ENCODE data around the gene ATG7. TPM values are rescaled to one million over a fixed set of nuclear protein-coding genes. Genes with fewer than 3 reads are reported as not detected.

Gene ATG7
- polyA plus RNA-seq, 1 donor (not counting 4 experiments of a cell fraction or from before 2014, with no cell fraction given) = 27.9 TPM

- H2AFZ ChIP-seq (ENCODE audit: control insufficient read depth, low read length) = no peak overlapping the region
- peaks cover 4% of the 10 kb centered on the region in 2 experiments for H3K36me3 ChIP-seq (ENCODE audit: control insufficient read depth in 2 of 2, extremely low read depth in 1 of 2, insufficient read depth in 2 of 2, low read length in 2 of 2)
- H3K27me3 ChIP-seq (ENCODE audit: control insufficient read depth, extremely low read depth, insufficient read depth, low read length) = no peaks in the 10 kb centered on the region
- peaks cover 48% of the 10 kb centered on the region for H3K4me1 ChIP-seq (ENCODE audit: control insufficient read depth, extremely low read depth, insufficient read depth, low read length)
- no peak overlapping the region for H3K4me2 ChIP-seq (ENCODE audit: control insufficient read depth, extremely low read depth, insufficient read depth, low read depth, low read length)
- no peak overlapping the region for H3K9ac ChIP-seq (ENCODE audit: control insufficient read depth, extremely low read depth, insufficient read depth, low read length)
- TF ChIP-seq CTCF (optimal IDR thresholded peaks at IDR 0.05 in 1 of 3, IDR thresholded peaks at IDR 0.05 in 1 of 3, conservative IDR thresholded peaks at IDR 0.05 in 1 of 3; ENCODE audit: extremely low read depth in 1 of 3, insufficient read depth in 2 of 3, low read length in 3 of 3) = no peak
- no peak for TF ChIP-seq EZH2 (IDR thresholded peaks at IDR 0.05; ENCODE audit: low read length)
- H3K9me1 ChIP-seq (ENCODE audit: control insufficient read depth, extremely low read depth, insufficient read depth, low read length) = peaks cover 2% of the 10 kb centered on the region
- H3K4me3 ChIP-seq (ENCODE audit: control insufficient read depth in 2 of 3, extremely low read depth in 1 of 3, insufficient read depth in 2 of 3, low read depth in 1 of 3, low read length in 3 of 3) = no peak overlapping the region
- dilution Hi-C loops (cut with MboI; ENCODE audit: extremely low pct_ligation_motif_present, low sequenced_read_pairs) = no loop called here
- peaks cover 23% of the 10 kb centered on the region for H3K79me2 ChIP-seq (ENCODE audit: control insufficient read depth, insufficient read depth, low read length)
- FAIRE-seq (no peak), DNase-seq (ENCODE audit: low read depth, low spot score) (no peak)
- no peaks in the 10 kb centered on the region for H4K20me1 ChIP-seq (ENCODE audit: control insufficient read depth, extremely low read depth, insufficient read depth, low read length)
- no peaks in the 10 kb centered on the region for H3K9me3 ChIP-seq (ENCODE audit: control insufficient read depth, low read depth, low read length)
- H3K27ac ChIP-seq (ENCODE audit: control insufficient read depth, insufficient read depth, low read length) = no peak overlapping the region
These were observed 31.7 kb upstream of the ATG7 start for GRCh38 chr3:11240496-11240895.

- FAIRE-seq (peak; percentile 78), DNase-seq (ENCODE audit: low read depth, low spot score) (no peak)
- Histone ChIP-seq H4K20me1 (ENCODE audit: control insufficient read depth, extremely low read depth, insufficient read depth, low read length) (no peaks in the 10 kb centered on the region), H3K36me3 (ENCODE audit: control insufficient read depth in 2 of 2, extremely low read depth in 1 of 2, insufficient read depth in 2 of 2, low read length in 2 of 2) (peaks cover 2 to 12% of the 10 kb centered on the region in 2 experiments), H3K79me2 (ENCODE audit: control insufficient read depth, insufficient read depth, low read length) (peaks cover 39% of the 10 kb centered on the region), H3K9ac (ENCODE audit: control insufficient read depth, extremely low read depth, insufficient read depth, low read length) (no peak overlapping the region), H2AFZ (ENCODE audit: control insufficient read depth, low read length) (no peak overlapping the region), H3K27me3 (ENCODE audit: control insufficient read depth, extremely low read depth, insufficient read depth, low read length) (no peaks in the 10 kb centered on the region), H3K9me1 (ENCODE audit: control insufficient read depth, extremely low read depth, insufficient read depth, low read length) (peaks cover 5% of the 10 kb centered on the region), H3K4me1 (ENCODE audit: control insufficient read depth, extremely low read depth, insufficient read depth, low read length) (peaks cover 42% of the 10 kb centered on the region), H3K27ac (ENCODE audit: control insufficient read depth, insufficient read depth, low read length) (peak overlapping the region; percentile 72), H3K4me2 (ENCODE audit: control insufficient read depth, extremely low read depth, insufficient read depth, low read depth, low read length) (no peak overlapping the region), H3K9me3 (ENCODE audit: control insufficient read depth, low read depth, low read length) (no peaks in the 10 kb centered on the region), H3K4me3 (ENCODE audit: control insufficient read depth in 2 of 3, extremely low read depth in 1 of 3, insufficient read depth in 2 of 3, low read depth in 1 of 3, low read length in 3 of 3) (no peak overlapping the region)
- dilution Hi-C loops (cut with MboI; ENCODE audit: extremely low pct_ligation_motif_present, low sequenced_read_pairs) = no loop called here
- TF ChIP-seq EZH2 (IDR thresholded peaks at IDR 0.05; ENCODE audit: low read length) (no peak), CTCF (optimal IDR thresholded peaks at IDR 0.05 in 1 of 3, IDR thresholded peaks at IDR 0.05 in 1 of 3, conservative IDR thresholded peaks at IDR 0.05 in 1 of 3; ENCODE audit: extremely low read depth in 1 of 3, insufficient read depth in 2 of 3, low read length in 3 of 3) (no peak)
These were observed 28.0 kb upstream of the ATG7 start for GRCh38 chr3:11244121-11244677.

Measured in keratinocyte (primary cell).